SK-N-SH treated with all-trans-retinoic acid at 6 μM for 48 hours (cell line): Measurements from ENCODE around the gene ZNF552.

Source experiments
- ATAC-seq: fragments of 200-7000 bp; cut with Tn5 transposase; 3 replicates; pipeline ENCODE4 v1.9.1; 2020; ENCODE audit warnings: mild to moderate bottlenecking, moderate library complexity
- ARNTL ChIP-seq: fragments of 450-650 bp; formaldehyde crosslinking; IDR thresholded peaks from 2 replicates; pipeline ENCODE4 v1.5.0; 2020; ENCODE audit warnings: low read depth, mild to moderate bottlenecking, moderate library complexity, borderline replicate concordance
- BACH2 ChIP-seq: fragments of 250-450 bp; sonication (Bioruptor Pico); IDR thresholded peaks from 2 replicates; pipeline ENCODE4 v1.9.0; 2021; ENCODE audit warnings: mild to moderate bottlenecking, borderline replicate concordance
- CREB5 ChIP-seq: fragments of 250-450 bp; sonication (Bioruptor Pico); IDR thresholded peaks from 2 replicates; pipeline ENCODE4 v1.5.1; 2020; ENCODE audit warnings: low read depth, mild to moderate bottlenecking, moderate library complexity
- CSDC2 ChIP-seq: fragments of 250-450 bp; sonication (Bioruptor Pico); IDR thresholded peaks from 2 replicates; pipeline ENCODE4 v1.5.0; 2020; ENCODE audit warnings: mild to moderate bottlenecking, moderate library complexity
- ESRRG ChIP-seq: fragments of 250-450 bp; sonication (Bioruptor Pico); IDR thresholded peaks from 2 replicates; pipeline ENCODE4 v1.6.1; 2021; ENCODE audit warnings: mild to moderate bottlenecking
- GLIS3 ChIP-seq: fragments of 250-450 bp; sonication (Bioruptor Pico); IDR thresholded peaks from 2 replicates; pipeline ENCODE4 v1.5.0; 2020; ENCODE audit warnings: mild to moderate bottlenecking, moderate library complexity
- OSR1 ChIP-seq: fragments of 250-450 bp; sonication (Bioruptor Pico); IDR thresholded peaks from 2 replicates; pipeline ENCODE4 v1.8.0; 2022; ENCODE audit warnings: moderate library complexity, mild to moderate bottlenecking, inconsistent platforms
- PPARA ChIP-seq: fragments of 250-450 bp; sonication (Bioruptor Pico); IDR thresholded peaks from 2 replicates; pipeline ENCODE4 v1.5.0; 2020; ENCODE audit warnings: mild to moderate bottlenecking, borderline replicate concordance
- RARB ChIP-seq: fragments of 250-450 bp; sonication (Bioruptor Pico); IDR thresholded peaks from 2 replicates; pipeline ENCODE4 v1.8.0; 2021; ENCODE audit warnings: mild to moderate bottlenecking, moderate library complexity
- SNAI2 ChIP-seq: fragments of 250-450 bp; sonication (Bioruptor Pico); IDR thresholded peaks from 2 replicates; pipeline ENCODE4 v1.5.0; 2020; ENCODE audit warnings: mild to moderate bottlenecking, moderate library complexity
- TCF4 ChIP-seq: fragments of 250-450 bp; sonication (Bioruptor Pico); IDR thresholded peaks from 2 replicates; pipeline ENCODE4 v1.8.0; 2021; ENCODE audit warnings: mild to moderate bottlenecking, moderate library complexity, borderline replicate concordance
- TOX ChIP-seq: fragments of 250-450 bp; sonication (Bioruptor Pico); IDR thresholded peaks from 2 replicates; pipeline ENCODE4 v1.8.0; 2021; ENCODE audit warnings: mild to moderate bottlenecking, moderate library complexity, borderline replicate concordance
- TSHZ2 ChIP-seq: fragments of 250-450 bp; sonication (Bioruptor Pico); IDR thresholded peaks from 2 replicates; pipeline ENCODE4 v1.5.0; 2020; ENCODE audit warnings: mild to moderate bottlenecking, moderate library complexity
- ZFP3 ChIP-seq: fragments of 250-450 bp; sonication (Bioruptor Pico); IDR thresholded peaks from 2 replicates; pipeline ENCODE4 v1.5.0; 2020; ENCODE audit warnings: mild to moderate bottlenecking, moderate library complexity
- ZFP30 ChIP-seq: fragments of 450-650 bp; formaldehyde crosslinking; IDR thresholded peaks from 2 replicates; pipeline ENCODE4 v1.5.0; 2022; ENCODE audit warnings: mild to moderate bottlenecking, moderate library complexity
- ZNF565 ChIP-seq: fragments of 450-650 bp; formaldehyde crosslinking; conservative IDR thresholded peaks from 2 replicates; pipeline ENCODE4 v1.5.0; 2020; ENCODE audit warnings: low read depth, mild to moderate bottlenecking, moderate library complexity
- ZNF8 ChIP-seq: fragments of 450-650 bp; formaldehyde crosslinking; IDR thresholded peaks from 2 replicates; pipeline ENCODE4 v1.5.0; 2020; ENCODE audit warnings: mild to moderate bottlenecking, moderate library complexity
- TF ChIP-seq, protein P1 (sequence below): fragments of 250-450 bp; sonication (Bioruptor Pico); IDR thresholded peaks from 2 replicates; pipeline ENCODE4 v1.8.0; 2021; ENCODE audit warnings: low read depth, mild to moderate bottlenecking, moderate library complexity, borderline replicate concordance
- TF ChIP-seq, protein P2 (sequence below): fragments of 250-450 bp; sonication (Bioruptor Pico); IDR thresholded peaks from 2 replicates; pipeline ENCODE4 v1.5.1; 2021; ENCODE audit warnings: mild to moderate bottlenecking, moderate library complexity
- TF ChIP-seq, protein P3 (sequence below): fragments of 250-450 bp; sonication (Bioruptor Pico); IDR thresholded peaks from 2 replicates; pipeline ENCODE4 v1.8.0; 2020; ENCODE audit warnings: mild to moderate bottlenecking, moderate library complexity, borderline replicate concordance

The ZNF552 gene

DNA sequence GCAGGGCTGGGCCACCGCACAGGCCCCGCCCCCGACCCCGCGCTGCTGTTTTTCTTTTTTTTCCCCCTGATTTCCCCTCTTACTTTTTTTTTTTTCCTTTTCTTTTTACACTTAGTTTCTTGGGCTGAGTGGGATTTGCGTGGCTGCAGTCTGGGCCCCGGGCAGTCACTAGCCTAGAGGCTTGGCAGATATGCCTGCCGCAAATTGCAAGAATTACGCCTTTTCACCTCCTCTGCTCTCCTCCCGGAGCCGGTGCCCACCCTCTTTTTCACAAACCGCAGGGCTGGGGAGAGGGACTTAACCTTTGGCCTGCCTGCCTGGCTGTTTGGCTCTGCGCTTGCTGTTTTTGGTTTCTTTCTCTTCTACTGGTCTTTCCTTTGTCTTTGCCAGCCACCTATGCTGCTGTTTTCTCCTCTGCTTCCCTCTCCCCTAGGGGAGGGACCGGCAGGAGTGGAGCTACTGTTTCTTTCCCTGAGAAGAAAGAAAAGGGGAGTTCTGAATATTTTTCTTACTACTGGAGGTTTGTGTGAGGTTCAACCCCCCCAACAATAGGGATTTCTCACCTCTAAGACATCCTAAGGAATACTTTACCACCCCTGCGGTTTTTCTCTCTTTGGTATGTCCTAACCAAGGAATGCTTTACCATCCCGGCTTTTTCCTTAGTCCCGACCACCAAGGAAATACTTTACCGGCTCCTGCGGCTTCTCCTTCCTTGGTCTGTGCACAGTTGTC, 11.0 kb downstream of the ZNF552 start:
- TF ChIP-seq CREB5 = no peak
- no peak for TF ChIP-seq ZNF8 (CRISPR knock-in tag)
- TF ChIP-seq ZNF565 (CRISPR knock-in tag) = no peak
- TF ChIP-seq, protein P1, sequence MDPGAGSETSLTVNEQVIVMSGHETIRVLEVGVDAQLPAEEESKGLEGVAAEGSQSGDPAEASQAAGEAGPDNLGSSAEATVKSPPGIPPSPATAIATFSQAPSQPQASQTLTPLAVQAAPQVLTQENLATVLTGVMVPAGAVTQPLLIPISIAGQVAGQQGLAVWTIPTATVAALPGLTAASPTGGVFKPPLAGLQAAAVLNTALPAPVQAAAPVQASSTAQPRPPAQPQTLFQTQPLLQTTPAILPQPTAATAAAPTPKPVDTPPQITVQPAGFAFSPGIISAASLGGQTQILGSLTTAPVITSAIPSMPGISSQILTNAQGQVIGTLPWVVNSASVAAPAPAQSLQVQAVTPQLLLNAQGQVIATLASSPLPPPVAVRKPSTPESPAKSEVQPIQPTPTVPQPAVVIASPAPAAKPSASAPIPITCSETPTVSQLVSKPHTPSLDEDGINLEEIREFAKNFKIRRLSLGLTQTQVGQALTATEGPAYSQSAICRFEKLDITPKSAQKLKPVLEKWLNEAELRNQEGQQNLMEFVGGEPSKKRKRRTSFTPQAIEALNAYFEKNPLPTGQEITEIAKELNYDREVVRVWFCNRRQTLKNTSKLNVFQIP = no peak
- no peak for TF ChIP-seq TSHZ2
- no peak for TF ChIP-seq ZFP30
- TF ChIP-seq OSR1 (CRISPR knock-in tag) = no peak
- TF ChIP-seq TCF4 (CRISPR knock-in tag) = no peak
- peak; percentile 88 for ATAC-seq

DNA sequence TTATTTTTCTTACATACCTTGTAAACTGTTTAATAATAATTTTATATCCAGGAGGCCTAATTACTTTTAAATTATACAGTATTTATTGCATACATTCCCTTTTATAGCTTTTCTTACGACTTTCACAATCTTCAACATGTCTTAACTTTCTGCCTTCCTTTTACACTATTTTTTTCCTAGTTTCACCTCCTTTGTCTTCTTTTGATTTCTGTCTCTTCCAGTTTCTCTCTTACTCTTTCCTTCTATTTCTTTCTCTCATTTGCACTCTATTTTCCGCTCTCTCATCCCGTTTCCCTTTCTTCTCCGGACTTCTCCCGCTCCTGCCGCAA, 11.5 kb downstream of the ZNF552 start:
- no peak for ATAC-seq
- no peak for TF ChIP-seq OSR1 (CRISPR knock-in tag)
- no peak for TF ChIP-seq SNAI2 (CRISPR knock-in tag)
- TF ChIP-seq ZNF8 (CRISPR knock-in tag) = no peak
- TF ChIP-seq ESRRG (CRISPR knock-in tag) = no peak
- no peak for TF ChIP-seq TOX (CRISPR knock-in tag)
- TF ChIP-seq, protein P2, sequence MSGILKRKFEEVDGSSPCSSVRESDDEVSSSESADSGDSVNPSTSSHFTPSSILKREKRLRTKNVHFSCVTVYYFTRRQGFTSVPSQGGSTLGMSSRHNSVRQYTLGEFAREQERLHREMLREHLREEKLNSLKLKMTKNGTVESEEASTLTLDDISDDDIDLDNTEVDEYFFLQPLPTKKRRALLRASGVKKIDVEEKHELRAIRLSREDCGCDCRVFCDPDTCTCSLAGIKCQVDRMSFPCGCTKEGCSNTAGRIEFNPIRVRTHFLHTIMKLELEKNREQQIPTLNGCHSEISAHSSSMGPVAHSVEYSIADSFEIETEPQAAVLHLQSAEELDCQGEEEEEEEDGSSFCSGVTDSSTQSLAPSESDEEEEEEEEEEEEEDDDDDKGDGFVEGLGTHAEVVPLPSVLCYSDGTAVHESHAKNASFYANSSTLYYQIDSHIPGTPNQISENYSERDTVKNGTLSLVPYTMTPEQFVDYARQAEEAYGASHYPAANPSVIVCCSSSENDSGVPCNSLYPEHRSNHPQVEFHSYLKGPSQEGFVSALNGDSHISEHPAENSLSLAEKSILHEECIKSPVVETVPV (CRISPR knock-in tag) = no peak
- TF ChIP-seq, protein P3, sequence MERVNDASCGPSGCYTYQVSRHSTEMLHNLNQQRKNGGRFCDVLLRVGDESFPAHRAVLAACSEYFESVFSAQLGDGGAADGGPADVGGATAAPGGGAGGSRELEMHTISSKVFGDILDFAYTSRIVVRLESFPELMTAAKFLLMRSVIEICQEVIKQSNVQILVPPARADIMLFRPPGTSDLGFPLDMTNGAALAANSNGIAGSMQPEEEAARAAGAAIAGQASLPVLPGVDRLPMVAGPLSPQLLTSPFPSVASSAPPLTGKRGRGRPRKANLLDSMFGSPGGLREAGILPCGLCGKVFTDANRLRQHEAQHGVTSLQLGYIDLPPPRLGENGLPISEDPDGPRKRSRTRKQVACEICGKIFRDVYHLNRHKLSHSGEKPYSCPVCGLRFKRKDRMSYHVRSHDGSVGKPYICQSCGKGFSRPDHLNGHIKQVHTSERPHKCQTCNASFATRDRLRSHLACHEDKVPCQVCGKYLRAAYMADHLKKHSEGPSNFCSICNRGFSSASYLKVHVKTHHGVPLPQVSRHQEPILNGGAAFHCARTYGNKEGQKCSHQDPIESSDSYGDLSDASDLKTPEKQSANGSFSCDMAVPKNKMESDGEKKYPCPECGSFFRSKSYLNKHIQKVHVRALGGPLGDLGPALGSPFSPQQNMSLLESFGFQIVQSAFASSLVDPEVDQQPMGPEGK (CRISPR knock-in tag) = no peak

DNA sequence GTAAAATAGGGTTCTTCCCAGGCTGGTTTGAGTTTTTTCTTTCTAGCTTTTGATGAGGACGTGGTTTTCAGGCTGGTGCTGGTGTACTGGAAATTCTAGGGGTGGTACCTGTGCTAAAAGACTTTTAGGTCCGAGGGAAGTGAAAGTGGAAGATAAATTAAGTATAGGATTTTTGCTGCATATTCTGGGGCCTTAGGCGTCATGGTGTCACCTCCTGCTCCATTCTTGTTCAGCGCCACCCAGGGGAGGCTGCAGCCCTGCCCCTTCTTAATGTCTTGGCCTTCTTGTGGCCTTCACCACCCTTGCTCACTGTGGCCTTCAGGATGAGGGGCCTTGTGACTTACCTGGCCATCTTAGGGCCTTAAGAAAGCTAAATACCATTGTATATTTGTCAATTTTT, 12.4 kb downstream of the ZNF552 start:
- no peak for ATAC-seq
- TF ChIP-seq RARB (CRISPR knock-in tag) (no peak), CSDC2 (CRISPR knock-in tag) (no peak), GLIS3 (CRISPR knock-in tag) (no peak), ARNTL (no peak), TSHZ2 (no peak), BACH2 (CRISPR knock-in tag) (no peak), ZNF8 (CRISPR knock-in tag) (no peak), ZFP3 (no peak), CREB5 (no peak), ESRRG (CRISPR knock-in tag) (no peak), TCF4 (CRISPR knock-in tag) (no peak), PPARA (CRISPR knock-in tag) (no peak)
- TF ChIP-seq, protein P1 = no peak
